Measurements from ENCODE around the gene TMEM256. TPM values are rescaled to one million over a fixed set of nuclear protein-coding genes. Genes with fewer than 3 reads are reported as not detected.

TMEM256 gene
- total RNA-seq: 10 to 100 TPM; 61.8 to 62.3 TPM

DNA sequence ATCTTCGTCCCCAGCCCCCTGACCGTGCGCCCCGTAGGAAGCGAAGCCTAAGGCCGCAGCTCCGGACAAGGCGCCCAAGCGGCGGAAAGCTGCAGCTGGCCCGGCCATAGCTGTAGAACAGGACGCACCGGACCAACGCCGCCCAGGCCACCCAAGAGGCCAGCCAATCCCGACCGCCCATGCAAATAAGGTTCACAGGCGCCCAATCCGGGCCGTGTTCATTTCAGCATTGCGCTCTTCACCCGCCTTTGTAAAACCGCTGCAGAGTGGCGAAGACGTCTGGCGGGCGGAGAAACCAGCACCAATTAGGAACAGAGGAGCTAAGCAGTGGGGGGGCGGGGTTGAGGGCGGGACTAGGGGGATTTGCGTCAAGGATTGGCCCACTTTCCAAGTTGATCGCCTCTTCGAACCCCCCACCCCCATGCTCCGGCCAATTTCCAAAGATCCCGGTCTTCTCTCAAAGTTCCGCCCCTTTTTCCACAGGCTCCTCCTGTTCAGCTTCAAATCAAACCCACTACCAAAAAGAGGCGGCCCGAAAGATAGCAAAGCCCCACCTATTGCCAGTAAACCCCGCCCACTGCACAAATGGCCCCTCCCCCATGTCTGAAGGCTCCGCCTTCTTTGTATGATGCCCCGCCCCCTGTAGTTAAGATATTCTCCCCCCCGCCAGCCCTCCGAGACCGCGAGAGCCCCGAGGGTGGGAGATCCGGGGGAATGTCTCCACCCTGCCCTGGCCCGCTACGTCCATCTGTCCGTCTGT, at the start of gene TMEM256:
TSS of gene TMEM256 (minus strand) at position 121 of the 760 bp plus-strand sequence. CDS start at position 108, 13 bp downstream.
- DNase-seq: peak; percentile 99
- peaks cover 18% of the 10 kb centered on the region for H3K4me1 Mint-ChIP-seq (ENCODE audit: low read depth)
- ChIA-PET CTCF (interaction anchor here (0.8 to 3.8 kb wide), 4 partner anchors 11 to 123 kb away, joined by 4 to 22 read pairs (median 7); partner anchors contain the start of genes PLSCR3, SLC2A4 and TMEM102), POLR2A (interaction anchor here (0.5 to 2.2 kb wide), 9 partner anchors 9 to 170 kb away, joined by 3 to 10 read pairs (median 4); partner anchors contain the start of genes NEURL4, PLSCR3 and POLR2A)
- H3K27me3 Mint-ChIP-seq (ENCODE audit: low read depth): peaks cover 9% of the 10 kb centered on the region
- peak; percentile 94 for ATAC-seq
- H3K36me3 Mint-ChIP-seq (ENCODE audit: low read depth): peaks cover 2% of the 10 kb centered on the region
- no peaks in the 10 kb centered on the region for H3K9me3 Mint-ChIP-seq (ENCODE audit: insufficient read depth)
- H3K4me3 Mint-ChIP-seq: peak within 1 kb of the TSS; percentile 95
- peak within 1 kb of the TSS; percentile 94 for H3K27ac Mint-ChIP-seq

DNA sequence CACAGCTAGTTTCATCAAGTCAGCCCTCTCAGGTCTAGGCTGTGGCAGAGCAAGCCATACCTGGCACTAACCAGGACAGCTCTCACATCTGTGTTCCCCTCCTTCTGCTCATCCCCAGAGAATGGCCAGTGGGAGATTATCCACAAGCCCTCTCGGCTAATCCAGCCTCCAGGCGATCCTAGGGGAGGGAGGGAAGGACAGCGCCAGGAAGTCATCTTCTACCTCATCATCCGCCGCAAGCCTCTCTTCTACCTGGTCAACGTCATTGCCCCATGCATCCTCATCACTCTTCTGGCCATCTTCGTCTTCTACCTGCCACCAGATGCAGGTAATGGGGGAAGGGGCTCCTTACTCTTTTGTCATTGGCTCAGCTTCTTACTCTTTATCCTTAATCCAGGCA, 44.6 kb upstream of the TMEM256 start:
- Mint-ChIP-seq H3K4me3 (no peak overlapping the region), H3K4me1 (ENCODE audit: low read depth) (peaks cover 24% of the 10 kb centered on the region), H3K9me3 (ENCODE audit: insufficient read depth) (no peaks in the 10 kb centered on the region), H3K36me3 (ENCODE audit: low read depth) (peaks cover 28% of the 10 kb centered on the region), H3K27me3 (ENCODE audit: low read depth) (peaks cover 19% of the 10 kb centered on the region), H3K27ac (no peak overlapping the region)
- ATAC-seq: no peak
- CTCF ChIA-PET: interaction anchor here (5.3 kb wide), 1 partner anchor 12 kb away, joined by 50 read pairs; the partner anchor contains the start of gene TMEM102
- DNase-seq: no peak
- POLR2A ChIA-PET: interaction anchor here (1.2 kb wide), 1 partner anchor 35 kb away, joined by 5 read pairs; the partner anchor contains the start of gene POLR2A

DNA sequence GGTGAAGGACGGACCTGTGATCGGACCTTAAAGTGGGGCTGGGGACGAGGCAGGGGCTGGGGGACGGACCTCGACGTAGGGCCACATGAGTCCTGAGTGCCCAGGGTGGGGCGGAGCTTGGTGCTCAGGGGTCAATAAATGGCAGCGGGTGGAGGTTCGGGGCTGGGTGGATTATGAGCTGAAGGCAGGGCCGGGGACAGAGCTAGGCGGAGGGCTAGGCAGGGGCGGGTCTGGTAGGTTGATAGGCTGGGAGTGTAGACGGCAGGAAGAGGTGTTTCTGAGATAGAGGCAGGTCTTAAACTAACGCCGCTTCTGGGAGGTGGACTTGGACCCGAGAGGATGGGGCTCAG, 41.7 kb upstream of the TMEM256 start:
- H3K4me3 Mint-ChIP-seq: peak overlapping the region; percentile 63
- ATAC-seq: peak; percentile 90
- peaks cover 25% of the 10 kb centered on the region for H3K27me3 Mint-ChIP-seq (ENCODE audit: low read depth)
- H3K27ac Mint-ChIP-seq: peak overlapping the region; percentile 61
- H3K4me1 Mint-ChIP-seq (ENCODE audit: low read depth): peaks cover 24% of the 10 kb centered on the region
- ChIA-PET CTCF (interaction anchor here (0.6 to 5.3 kb wide), 8 partner anchors 9 to 178 kb away, joined by 3 to 50 read pairs (median 6); partner anchors contain the start of genes SENP3 and TMEM102), POLR2A (interaction anchor here (0.6 to 4.6 kb wide), 5 partner anchors 9 to 89 kb away, joined by 3 to 21 read pairs (median 5); partner anchors contain the start of gene POLR2A)
- peak; percentile 70 for DNase-seq
- H3K36me3 Mint-ChIP-seq (ENCODE audit: low read depth): peaks cover 26% of the 10 kb centered on the region
- no peaks in the 10 kb centered on the region for H3K9me3 Mint-ChIP-seq (ENCODE audit: insufficient read depth)

DNA sequence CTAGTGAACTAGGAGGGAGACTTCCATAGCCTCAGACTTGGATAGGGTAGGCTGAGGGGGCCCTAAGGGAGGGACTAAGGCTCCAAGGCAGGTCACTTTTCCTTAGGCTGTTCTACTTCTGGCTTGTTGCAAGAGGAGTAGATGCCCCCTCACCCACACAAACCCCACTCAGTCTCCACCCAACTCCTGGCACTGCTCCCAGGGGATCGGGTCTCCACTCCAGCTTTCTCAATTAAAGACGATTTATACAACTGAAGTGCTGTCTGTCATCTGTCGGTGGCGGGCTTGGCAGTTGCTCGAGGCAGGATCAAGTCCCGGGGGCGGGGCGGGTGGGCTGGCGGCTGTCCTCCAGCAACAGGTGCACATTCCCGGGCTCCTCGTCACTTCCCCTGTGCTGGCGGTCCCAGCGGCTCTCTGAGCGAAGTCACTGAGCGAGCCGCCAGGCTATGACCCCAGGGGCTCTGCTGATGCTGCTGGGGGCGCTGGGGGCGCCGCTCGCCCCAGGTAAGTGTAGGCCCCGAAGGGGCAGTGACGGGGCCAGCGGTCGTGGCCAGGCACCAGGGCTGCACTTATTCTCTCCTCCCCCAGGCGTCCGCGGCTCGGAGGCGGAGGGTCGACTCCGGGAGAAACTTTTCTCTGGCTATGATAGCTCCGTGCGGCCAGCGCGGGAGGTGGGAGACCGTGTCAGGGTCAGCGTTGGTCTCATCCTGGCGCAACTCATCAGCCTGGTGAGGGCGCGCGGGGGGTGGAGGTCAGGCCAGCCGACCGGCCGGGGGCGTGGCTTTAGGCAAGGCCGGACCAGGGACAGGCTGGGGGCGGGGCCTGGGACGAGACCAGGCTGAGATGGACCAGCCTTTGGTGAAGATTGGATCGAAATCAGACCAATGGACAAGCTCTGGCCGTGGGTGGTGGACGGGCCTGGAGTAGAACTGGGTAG, 41.1 kb upstream of the TMEM256 start, which contains the start of gene CHRNB1:
TSS of gene CHRNB1 (plus strand) at position 380 of the 937 bp plus-strand sequence. CDS start at position 447, 67 bp downstream.
- POLR2A ChIA-PET: interaction anchor here (0.5 to 4.6 kb wide), 9 partner anchors 8 to 139 kb away, joined by 3 to 21 read pairs (median 5); partner anchors contain the start of genes MPDU1, POLR2A and ZBTB4
- H3K4me3 Mint-ChIP-seq: peak within 1 kb of the TSS; percentile 63
- peak within 1 kb of the TSS; percentile 61 for H3K27ac Mint-ChIP-seq
- peaks cover 25% of the 10 kb centered on the region for H3K36me3 Mint-ChIP-seq (ENCODE audit: low read depth)
- no peaks in the 10 kb centered on the region for H3K9me3 Mint-ChIP-seq (ENCODE audit: insufficient read depth)
- H3K4me1 Mint-ChIP-seq (ENCODE audit: low read depth): peaks cover 30% of the 10 kb centered on the region
- peaks cover 28% of the 10 kb centered on the region for H3K27me3 Mint-ChIP-seq (ENCODE audit: low read depth)
- DNase-seq (peak; percentile 37), ATAC-seq (peak; percentile 17)
- CTCF ChIA-PET: interaction anchor here (0.6 to 5.3 kb wide), 12 partner anchors 9 to 177 kb away, joined by 3 to 50 read pairs (median 6); partner anchors contain the start of genes SENP3, TMEM102 and TNFSF13

DNA sequence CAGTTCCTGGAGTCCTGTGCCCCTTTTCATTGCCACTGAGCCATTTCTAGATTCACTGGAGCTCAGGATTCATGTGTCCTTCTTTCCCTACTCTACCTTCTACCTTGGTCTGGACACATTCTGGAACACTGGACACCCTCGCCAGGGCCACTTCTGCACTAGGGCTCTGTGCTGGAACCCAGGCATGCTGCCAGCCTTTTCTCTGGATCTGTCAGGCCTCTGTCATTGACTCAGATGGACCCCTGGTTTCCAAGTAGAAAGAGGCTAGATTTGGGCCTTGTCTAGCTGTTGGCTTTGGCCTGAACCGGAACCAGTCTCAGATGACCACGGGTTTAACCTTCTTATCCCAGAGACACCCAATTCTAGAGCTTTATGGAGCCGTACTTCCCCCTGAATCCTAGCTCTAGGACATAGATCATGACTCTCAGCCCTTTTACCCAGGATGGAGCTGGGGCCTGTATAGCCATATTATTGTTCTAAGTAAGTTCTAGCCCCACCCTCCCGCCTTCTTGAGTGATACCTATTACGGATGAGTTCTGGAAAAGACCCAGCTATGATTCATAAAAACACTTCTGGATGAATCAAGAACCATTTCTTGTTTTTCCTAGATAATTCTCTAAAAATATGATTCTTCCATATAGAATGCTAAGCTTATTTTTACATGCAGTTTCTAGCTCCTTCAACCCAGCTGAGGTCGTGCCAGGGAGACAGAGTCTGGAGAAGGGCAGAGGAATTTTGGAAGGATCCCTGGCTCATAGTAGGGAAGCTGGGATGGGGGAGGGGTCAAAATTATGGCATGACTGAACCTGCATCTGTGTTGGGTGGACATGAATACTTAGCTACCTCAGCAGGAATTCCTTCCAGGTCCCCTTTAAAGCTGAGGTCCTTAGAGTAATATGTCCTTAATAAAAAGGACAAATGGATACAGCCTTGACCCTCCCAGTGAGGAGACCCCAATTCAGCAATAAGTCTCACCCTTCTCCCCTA, 39.9 kb upstream of the TMEM256 start:
- DNase-seq: no peak
- Mint-ChIP-seq H3K27me3 (ENCODE audit: low read depth) (peaks cover 33% of the 10 kb centered on the region), H3K27ac (no peak overlapping the region), H3K36me3 (ENCODE audit: low read depth) (peaks cover 24% of the 10 kb centered on the region), H3K9me3 (ENCODE audit: insufficient read depth) (no peaks in the 10 kb centered on the region), H3K4me1 (ENCODE audit: low read depth) (peaks cover 34% of the 10 kb centered on the region), H3K4me3 (no peak overlapping the region)
- ChIA-PET CTCF (interaction anchor here (1.1 to 5.3 kb wide), 8 partner anchors 8 to 117 kb away, joined by 3 to 50 read pairs (median 7); partner anchors contain the start of genes TMEM102 and TNFSF13), POLR2A (interaction anchor here (0.5 to 4.6 kb wide), 9 partner anchors 8 to 967 kb away, joined by 3 to 21 read pairs (median 3); partner anchors contain the start of genes MPDU1, POLR2A and ZBTB4)
- ATAC-seq: no peak

DNA sequence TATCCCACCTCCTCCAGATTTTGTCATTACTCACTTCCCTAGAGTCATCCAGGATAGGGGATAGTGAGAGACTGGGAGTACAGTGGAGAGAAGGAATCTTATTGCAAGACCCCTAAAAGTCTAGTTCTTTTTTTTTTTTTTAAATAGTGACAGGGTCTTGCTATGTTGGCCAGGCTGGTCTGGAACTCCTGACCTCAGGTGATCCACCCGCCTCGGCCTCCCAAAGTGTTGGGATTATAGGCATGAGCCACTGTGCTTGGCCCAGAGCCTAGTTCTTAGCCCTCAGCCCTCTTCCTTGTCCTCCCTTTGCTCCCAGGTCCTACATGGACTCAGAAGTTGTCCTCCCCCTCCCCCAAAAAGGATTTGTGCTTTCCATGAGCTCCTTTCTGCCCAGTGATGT, 38.2 kb upstream of the TMEM256 start:
- DNase-seq (no peak), ATAC-seq (no peak)
- Mint-ChIP-seq H3K9me3 (ENCODE audit: insufficient read depth) (no peaks in the 10 kb centered on the region), H3K27me3 (ENCODE audit: low read depth) (peaks cover 32% of the 10 kb centered on the region), H3K36me3 (ENCODE audit: low read depth) (peaks cover 21% of the 10 kb centered on the region), H3K4me1 (ENCODE audit: low read depth) (peaks cover 47% of the 10 kb centered on the region), H3K4me3 (no peak overlapping the region), H3K27ac (no peak overlapping the region)
- ChIA-PET POLR2A (interaction anchor here (1.4 to 2.9 kb wide), 3 partner anchors 13 to 42 kb away, joined by 7 to 20 read pairs (median 9); partner anchors contain the start of gene POLR2A), CTCF (interaction anchor here (0.7 to 2.5 kb wide), 6 partner anchors 12 to 246 kb away, joined by 3 to 11 read pairs (median 5); partner anchors contain the start of genes SENP3, SOX15 and WRAP53)

DNA sequence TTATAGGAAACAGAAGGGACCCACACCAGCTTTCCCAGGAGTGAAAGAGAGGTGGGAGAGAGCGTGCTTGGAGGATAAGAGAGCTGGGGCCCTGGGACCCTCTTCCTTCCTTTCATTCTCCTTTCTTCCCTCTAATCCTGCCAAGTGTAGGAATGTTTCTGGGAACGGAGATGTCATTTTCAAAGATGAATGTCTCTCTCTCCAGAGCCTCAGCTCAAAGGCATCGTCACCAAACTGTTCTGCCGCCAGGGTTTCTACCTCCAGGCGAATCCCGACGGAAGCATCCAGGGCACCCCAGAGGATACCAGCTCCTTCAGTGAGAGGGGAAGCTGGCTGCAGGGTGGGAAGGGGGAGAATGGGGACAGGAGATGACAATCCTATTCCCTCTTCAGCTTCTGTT, 37.4 kb upstream of the TMEM256 start:
- ChIA-PET POLR2A (interaction anchor here (0.6 to 2.9 kb wide), 5 partner anchors 14 to 125 kb away, joined by 3 to 20 read pairs (median 7); partner anchors contain the start of genes POLR2A and TMEM95), CTCF (interaction anchor here (0.6 to 2.5 kb wide), 6 partner anchors 35 to 247 kb away, joined by 4 to 11 read pairs (median 5); partner anchors contain the start of genes SENP3, SOX15 and WRAP53)
- H3K27me3 Mint-ChIP-seq (ENCODE audit: low read depth): peaks cover 29% of the 10 kb centered on the region
- H3K4me1 Mint-ChIP-seq (ENCODE audit: low read depth): peaks cover 52% of the 10 kb centered on the region
- DNase-seq: no peak
- H3K4me3 Mint-ChIP-seq: peak overlapping the region; percentile 95
- ATAC-seq: no peak
- H3K9me3 Mint-ChIP-seq (ENCODE audit: insufficient read depth): no peaks in the 10 kb centered on the region
- no peak overlapping the region for H3K27ac Mint-ChIP-seq
- H3K36me3 Mint-ChIP-seq (ENCODE audit: low read depth): peaks cover 22% of the 10 kb centered on the region

DNA sequence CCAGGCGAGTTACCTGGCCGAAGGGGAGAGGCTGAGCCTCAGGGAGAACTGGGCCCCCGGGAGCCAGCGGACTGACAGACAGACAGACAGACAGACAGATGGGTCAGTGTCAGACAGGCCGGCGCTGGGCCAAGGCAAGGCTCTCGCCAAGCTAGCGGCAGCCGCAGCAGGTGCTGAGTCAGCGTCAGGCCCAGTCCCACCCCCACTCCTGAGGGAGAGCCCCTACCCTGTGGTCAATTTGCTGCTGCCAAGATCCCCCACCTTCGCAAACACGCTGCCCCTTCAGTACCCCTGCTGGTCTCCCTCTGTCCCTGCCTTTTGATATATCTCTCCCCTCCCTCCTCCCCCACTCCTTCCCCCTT, 36.9 kb upstream of the TMEM256 start:
- CTCF ChIA-PET: interaction anchor here (0.6 to 6.5 kb wide), 9 partner anchors 12 to 247 kb away, joined by 4 to 78 read pairs (median 5); partner anchors contain the start of genes SENP3, SLC35G6, SOX15 and WRAP53
- DNase-seq: peak; percentile 35
- H3K27ac Mint-ChIP-seq: peak overlapping the region; percentile 56
- peaks cover 27% of the 10 kb centered on the region for H3K27me3 Mint-ChIP-seq (ENCODE audit: low read depth)
- POLR2A ChIA-PET: interaction anchor here (0.6 to 2.9 kb wide), 5 partner anchors 14 to 86 kb away, joined by 3 to 20 read pairs (median 7); partner anchors contain the start of genes POLR2A, TMEM256 and TMEM95
- no peaks in the 10 kb centered on the region for H3K9me3 Mint-ChIP-seq (ENCODE audit: insufficient read depth)
- H3K4me3 Mint-ChIP-seq: peak overlapping the region; percentile 95
- ATAC-seq: no peak
- H3K36me3 Mint-ChIP-seq (ENCODE audit: low read depth): peaks cover 22% of the 10 kb centered on the region
- peaks cover 53% of the 10 kb centered on the region for H3K4me1 Mint-ChIP-seq (ENCODE audit: low read depth)

DNA sequence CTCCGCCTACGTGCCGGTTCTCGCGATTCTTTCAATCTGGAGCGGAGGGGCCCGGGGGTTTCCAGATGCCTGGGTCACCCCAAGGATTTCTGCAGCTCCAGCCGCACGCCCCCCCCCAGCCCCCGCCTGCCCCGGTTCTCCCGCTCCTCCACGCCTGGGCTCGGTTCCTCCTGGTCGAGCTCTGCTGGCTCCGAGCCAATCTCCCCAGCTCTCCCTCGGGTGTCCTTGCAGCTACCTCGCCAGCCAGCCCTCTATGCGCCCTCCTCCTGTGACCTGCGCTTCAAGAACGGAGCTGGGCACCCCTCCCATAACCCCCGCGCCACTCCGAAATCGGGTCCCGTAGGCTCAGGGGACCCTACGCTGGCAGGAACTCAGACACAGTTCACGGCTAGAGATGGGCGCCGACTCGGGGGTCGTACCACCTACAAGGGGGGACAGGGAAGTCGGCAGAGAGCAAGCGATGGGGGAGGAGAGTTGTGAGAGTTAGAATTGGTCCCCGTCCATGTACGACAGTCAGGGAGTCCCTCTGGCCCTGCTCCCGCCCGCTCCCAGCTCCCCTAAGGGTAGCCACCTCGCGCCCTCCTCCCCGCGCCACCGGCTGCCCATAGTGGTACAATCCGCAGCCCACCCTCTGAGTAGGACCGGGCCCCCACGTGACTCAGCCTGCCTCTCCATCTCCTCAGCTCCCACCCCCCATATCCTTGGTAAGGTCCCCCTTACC, 36.4 kb upstream of the TMEM256 start:
- ATAC-seq (no peak), DNase-seq (peak; percentile 63)
- Mint-ChIP-seq H3K9me3 (ENCODE audit: insufficient read depth) (no peaks in the 10 kb centered on the region), H3K27ac (peak overlapping the region; percentile 56), H3K4me3 (peak overlapping the region; percentile 95), H3K4me1 (ENCODE audit: low read depth) (peaks cover 47% of the 10 kb centered on the region), H3K27me3 (ENCODE audit: low read depth) (peaks cover 22% of the 10 kb centered on the region), H3K36me3 (ENCODE audit: low read depth) (peaks cover 22% of the 10 kb centered on the region)
- POLR2A ChIA-PET: interaction anchor here (0.6 to 2.9 kb wide), 5 partner anchors 15 to 56 kb away, joined by 3 to 20 read pairs (median 3); partner anchors contain the start of genes POLR2A and TMEM256
- CTCF ChIA-PET: interaction anchor here (0.7 to 6.5 kb wide), 10 partner anchors 13 to 248 kb away, joined by 4 to 78 read pairs (median 6); partner anchors contain the start of genes PLSCR3, SENP3, SLC35G6 and SOX15

Measured in activated CD8-positive, alpha-beta T cell treated with anti-CD3 and anti-CD28 coated beads, Interleukin-2, amount 10 ng/mL, durations not matched to agents 7 days and 5 days (primary cell).